ENCODE measurements around the gene RAB1A. TPM values are rescaled to one million over a fixed set of nuclear protein-coding genes. Genes with fewer than 3 reads are reported as not detected.
A peak's percentile ranks its signal among the peaks of the same experiment; 100 is the strongest.

Gene RAB1A
- total and polyA plus RNA-seq, 9 of the 15 experiments (the other 6 are each of a cell fraction or from before 2014, with no cell fraction given), result 43.8 to 163 (median 67.7) TPM

- in situ Hi-C loops (cut with MboI), result loop anchor here (10.0 kb wide), 1 partner anchor 510 kb away; no protein-coding TSS in a partner anchor
- TF ChIP-seq ZBTB2 (IDR thresholded peaks at IDR 0.05), result no peak; the same call in 1 of the 2 replicates
- TF ChIP-seq SMARCA4 (IDR thresholded peaks at IDR 0.05), result no peak
- no peak; the same call in 1 of the 2 replicates for TF ChIP-seq SNIP1 (IDR thresholded peaks at IDR 0.05; ENCODE audit: low read depth)
- TF ChIP-seq BMI1 (IDR thresholded peaks at IDR 0.05; ENCODE audit: low read length), result no peak
- peak; percentile 98 for TF ChIP-seq ZBTB33 (CRISPR knock-in tag; IDR thresholded peaks at IDR 0.05)
- TF ChIP-seq CREB1 (IDR thresholded peaks at IDR 0.05), result no peak; the same call in 1 of the 2 replicates
- 0 out of 2 replicates have a peak, but pooled peaks have one; percentile 47 for TF ChIP-seq CREB1 (CRISPR knock-in tag; IDR thresholded peaks at IDR 0.05)
- no peak for TF ChIP-seq ZNF197 (CRISPR knock-in tag; IDR thresholded peaks at IDR 0.05; ENCODE audit: low read depth)
- no peak for TF ChIP-seq NCOA6 (IDR thresholded peaks at IDR 0.05)
- no peak for TF ChIP-seq TEAD2 (tag; IDR thresholded peaks at IDR 0.05)
- no peak for TF ChIP-seq SNRNP70 (optimal IDR thresholded peaks at IDR 0.05; ENCODE audit: low read depth, low read length)
- TF ChIP-seq LEF1 (IDR thresholded peaks at IDR 0.05), result 0 out of 2 replicates have a peak, but pooled peaks have one; percentile 10
- no peak for TF ChIP-seq RBM15 (IDR thresholded peaks at IDR 0.05; ENCODE audit: insufficient read depth, low read length)
- TF ChIP-seq ZNF830 (CRISPR knock-in tag; IDR thresholded peaks at IDR 0.05), result no peak
- TF ChIP-seq CREBBP (IDR thresholded peaks at IDR 0.05; ENCODE audit: low read depth, low read length), result no peak
- TF ChIP-seq ZBTB49 (CRISPR knock-in tag; IDR thresholded peaks at IDR 0.05; ENCODE audit: borderline replicate concordance), result no peak
- TF ChIP-seq TARDBP (IDR thresholded peaks at IDR 0.05), result no peak
Measured at GRCh38 chr2:65064728-65065552, 65.0 kb downstream of the RAB1A start.

More at GRCh38 chr2:65064728-65065552, 65.0 kb downstream of the RAB1A start:
- H3K27ac ChIP-seq (ENCODE audit: extremely low read depth, low read depth, low read length), result peak overlapping the region; percentile 76
- no peaks in the 10 kb centered on the region for H3K9me3 ChIP-seq (replicated peaks; ENCODE audit: control insufficient read depth, insufficient read depth, low read depth, low read length)
- peak; percentile 81 for ATAC-seq
- peaks cover 6% of the 10 kb centered on the region; the same call in 2 of the 3 replicates for H3K36me3 ChIP-seq (ENCODE audit: control insufficient read depth, insufficient read depth, low read length)
- H2AFZ ChIP-seq (ENCODE audit: low read depth, low read length), result peak overlapping the region; percentile 66
- H3K27me3 ChIP-seq (ENCODE audit: control insufficient read depth in 2 of 2, insufficient read depth in 2 of 2, low read length in 2 of 2), result no peaks in the 10 kb centered on the region
- peak overlapping the region; percentile 75 for H3K4me2 ChIP-seq (ENCODE audit: insufficient read depth, low read length)
- peak overlapping the region; percentile 55 to 80; a peak in 3 of 4 replicates for H3K9ac ChIP-seq (ENCODE audit: insufficient read depth in 1 of 2, low read depth in 2 of 2, low read length in 2 of 2)
- peaks cover 35% of the 10 kb centered on the region for H3K79me2 ChIP-seq (ENCODE audit: control insufficient read depth, insufficient read depth, low read length)
- peak; percentile 51 to 79 (median 57) for DNase-seq (ENCODE audit: extremely low read depth in 1 of 4, low spot score in 3 of 4)
- peak; percentile 89 for FAIRE-seq
- H3K4me3 ChIP-seq, result no peak overlapping the region
- ChIA-PET POLR2A (interaction anchor here (0.5 to 1.6 kb wide), 7 partner anchors 9 to 211 kb away, joined by 3 to 9 read pairs (median 4); partner anchors contain the start of genes ACTR2 and CEP68), CTCF (ENCODE audit: low intra/inter-chr PET ratio) (interaction anchor here (0.5 to 3.5 kb wide), 3 partner anchors 123 to 456 kb away, joined by 3 to 16 read pairs (median 4); no protein-coding TSS in a partner anchor)
- H4K20me1 ChIP-seq (replicated peaks; ENCODE audit: control insufficient read depth, insufficient read depth, low read length), result peaks cover 4% of the 10 kb centered on the region; the same call in 1 of the 2 replicates
- whole genome bisulfite sequencing (ENCODE audit: insufficient coverage, low coverage, missing lambda C conversion rate), result 15% methylated on average over 14 of the region's 14 CpGs
- H3K9me1 ChIP-seq (ENCODE audit: control insufficient read depth, insufficient read depth, low read length), result no peaks in the 10 kb centered on the region
- peaks cover 23 to 36% of the 10 kb centered on the region in 2 experiments for H3K4me1 ChIP-seq (replicated peaks in 1 of 2; ENCODE audit: control insufficient read depth in 2 of 2, insufficient read depth in 2 of 2, low read length in 2 of 2)
- intact Hi-C loops (cut with micrococcal nuclease), result loop anchor here (1.0 to 10.0 kb wide), 8 partner anchors 66 to 507 kb away; partner anchors contain the start of genes RAB1A and SPRED2
- TSS peak; percentile 59 for BruUV-seq (replicated peaks)

All from K562 (cell line).